Umbilical cord (tissue), 2 donors: ENCODE results near the gene TTC34. TPM values are rescaled to one million over a fixed set of nuclear protein-coding genes. Genes with fewer than 3 reads are reported as not detected.

Source experiments
- DNase-seq: peaks from one replicate; pipeline ENCODE4 v3.0.0-alpha.2; 2015; ENCODE audit warnings: low spot score
- total RNA-seq: library from RNA; depleted of rRNA; stranded (reverse); fragments of >200 nt; gene quantifications from one replicate; pipeline ENCODE4 v1.2.3, GENCODE V29; 2014; ENCODE audit warnings: low replicate concordance; ENCODE audit not compliant: insufficient read depth

Gene TTC34
- total RNA-seq, 1 donor from 2014 or later = under 0.01 TPM

- no peak for DNase-seq
Measured at GRCh38 chr1:2830761-2831425, 29.4 kb upstream of the TTC34 start.

DNA sequence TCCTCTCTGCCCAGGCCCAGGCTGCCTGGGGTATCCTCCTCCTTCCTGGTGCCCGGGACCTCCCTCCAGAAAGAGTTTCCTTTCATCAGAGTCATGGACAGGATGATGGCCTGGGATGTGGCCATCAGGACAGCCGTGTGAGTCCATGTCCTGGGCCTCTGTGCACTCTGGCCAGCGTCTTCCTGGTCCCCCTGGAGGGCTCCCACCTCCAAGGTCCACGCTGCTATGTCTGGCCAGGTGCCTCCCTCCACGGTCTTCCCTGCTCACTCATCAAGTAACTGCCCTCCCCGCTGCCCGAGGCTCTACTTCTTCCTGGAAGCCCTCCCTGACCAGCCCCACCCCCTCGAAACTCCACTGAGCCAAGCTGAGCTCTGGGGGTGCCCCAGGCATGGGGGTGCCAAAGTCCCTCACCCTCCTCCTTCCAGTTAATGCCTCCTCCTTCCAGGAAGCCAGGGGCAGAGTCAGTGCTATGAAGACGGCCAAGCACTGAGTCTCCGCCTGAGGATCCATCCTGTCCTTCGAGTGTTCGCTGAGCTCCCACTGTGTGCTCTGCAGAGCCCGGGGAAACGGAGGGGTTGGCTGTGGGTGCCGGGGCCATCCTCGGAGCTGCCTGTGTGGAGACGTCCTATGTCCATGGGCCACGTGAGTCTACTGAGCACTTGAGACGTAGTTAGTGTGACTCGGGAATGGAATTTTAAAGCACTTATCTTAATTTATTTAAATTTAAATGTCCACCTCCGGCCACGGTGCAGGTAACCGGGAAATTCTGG is 28.5 kb upstream of the TTC34 start:
- no peak for DNase-seq

- DNase-seq = no peak
Measured at GRCh38 chr1:2828586-2829250, 27.2 kb upstream of the TTC34 start.

DNA sequence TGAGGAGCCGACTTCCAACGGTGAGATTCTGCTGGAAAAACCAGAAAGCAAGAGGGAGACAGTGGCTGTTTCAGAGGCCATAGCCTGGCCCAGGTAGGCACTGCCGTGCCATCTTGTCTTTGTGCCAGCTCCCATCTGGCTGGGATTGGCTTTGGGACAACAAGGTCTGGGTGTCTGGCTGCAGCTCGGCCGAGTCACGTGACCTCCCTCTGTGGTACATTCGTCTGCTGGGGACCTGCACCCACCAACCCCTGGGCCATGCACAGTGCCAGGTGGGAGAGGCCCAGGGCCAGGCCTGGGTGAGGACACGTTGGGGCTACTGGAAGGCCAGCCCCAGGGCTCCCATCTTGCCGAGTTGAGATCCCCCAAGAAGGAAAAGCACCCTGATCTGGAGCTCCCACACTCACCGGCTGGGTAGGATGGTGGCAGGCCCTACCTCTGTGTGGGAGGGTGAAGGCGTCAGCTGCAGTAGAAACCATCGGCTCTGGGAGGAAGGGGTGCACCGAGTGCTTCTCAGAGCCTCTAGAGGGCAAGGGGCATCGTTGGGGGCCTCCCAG is 25.3 kb upstream of the TTC34 start:
- no peak for DNase-seq

DNA sequence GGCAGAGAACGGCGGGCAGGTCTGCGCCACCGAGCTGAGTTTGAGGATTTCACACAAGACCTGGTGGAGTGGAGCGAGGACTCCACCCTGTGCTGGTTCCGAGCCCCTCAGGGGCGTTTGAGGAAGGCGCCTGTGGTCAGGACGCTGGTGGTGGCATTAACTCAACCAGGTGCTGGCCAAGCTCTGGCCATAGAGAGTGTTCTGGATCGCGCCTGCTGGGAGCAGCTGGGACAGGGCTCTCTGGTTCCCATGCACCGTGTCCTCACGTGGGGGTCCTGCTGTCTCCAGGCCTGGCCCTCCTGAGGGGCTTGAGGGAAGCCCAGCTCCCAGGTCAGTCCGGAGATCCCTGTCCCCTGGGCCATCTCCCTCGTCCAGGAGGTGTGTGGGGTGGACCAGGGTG is 24.8 kb upstream of the TTC34 start:
- no peak for DNase-seq

DNA sequence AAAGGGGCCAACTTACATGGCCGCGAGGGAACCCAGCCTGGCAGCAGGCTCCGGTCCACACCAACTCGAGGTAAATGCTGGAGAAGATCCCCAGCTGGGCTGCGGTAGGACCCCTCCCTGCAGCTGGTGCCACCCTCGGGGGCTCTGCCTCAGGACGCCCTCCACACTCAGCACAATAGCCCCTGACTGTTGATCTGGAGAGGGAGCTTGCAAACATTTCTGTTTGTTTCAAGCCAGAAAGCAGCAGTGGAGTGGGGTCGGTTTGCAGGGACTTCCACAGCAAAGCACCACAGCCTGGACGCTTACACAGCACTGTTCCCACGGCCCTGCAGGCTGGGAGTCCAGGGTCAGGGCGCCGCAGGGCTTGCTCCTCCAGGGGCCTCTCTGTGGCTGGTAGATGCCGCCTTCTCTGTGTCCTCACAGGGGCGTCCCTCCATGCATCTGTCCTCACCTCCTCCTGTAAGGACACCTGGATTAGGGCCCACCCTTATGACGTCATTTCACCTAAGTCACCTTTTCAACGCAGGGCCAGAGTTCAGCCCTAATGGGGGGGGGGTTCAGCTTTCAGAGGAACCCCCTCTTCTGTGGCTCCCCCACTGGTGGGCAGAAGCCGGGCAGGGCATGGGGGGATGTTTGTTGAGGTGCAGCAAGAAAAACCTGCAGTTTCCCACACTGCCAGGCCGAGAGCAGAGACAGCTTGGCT is 24.1 kb upstream of the TTC34 start:
- no peak for DNase-seq

- DNase-seq = no peak
Measured at GRCh38 chr1:2824999-2825398, 23.5 kb upstream of the TTC34 start.

DNA sequence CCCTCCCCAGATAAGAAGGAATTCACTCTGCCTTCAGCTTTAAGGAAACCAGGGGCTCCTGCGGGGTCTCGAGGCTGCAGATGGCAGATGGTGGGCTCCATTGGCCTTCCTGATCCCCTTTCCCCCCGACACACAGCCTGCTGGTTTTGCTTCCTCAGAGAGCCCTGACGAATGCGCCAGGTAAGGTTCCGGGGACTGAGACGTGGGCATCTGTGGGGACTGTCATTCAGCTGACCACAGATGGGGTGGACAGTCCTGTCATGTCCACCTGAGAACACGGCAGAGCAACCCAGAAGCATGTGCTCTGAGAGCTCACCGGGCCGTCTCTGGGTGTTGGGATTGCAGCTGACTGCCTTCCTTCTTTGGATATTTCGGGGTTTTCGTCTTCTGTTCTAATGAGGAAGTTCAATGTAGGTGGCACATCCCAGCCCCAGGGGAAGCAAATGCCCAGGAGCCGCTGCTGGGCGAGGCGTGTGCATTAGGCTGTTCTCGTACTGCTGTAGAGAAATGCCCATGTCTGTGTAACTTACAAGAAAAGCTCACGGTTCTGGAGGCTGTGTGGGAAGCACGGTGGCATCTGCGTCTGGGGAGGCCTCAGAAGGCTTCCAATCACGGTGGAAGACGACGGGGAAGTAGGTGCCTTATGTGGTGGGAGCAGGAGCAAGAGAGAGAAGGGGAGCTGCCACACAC is 22.6 kb upstream of the TTC34 start:
- no peak for DNase-seq

- no peak for DNase-seq
Measured at GRCh38 chr1:2822621-2823145, 21.2 kb upstream of the TTC34 start.

DNA sequence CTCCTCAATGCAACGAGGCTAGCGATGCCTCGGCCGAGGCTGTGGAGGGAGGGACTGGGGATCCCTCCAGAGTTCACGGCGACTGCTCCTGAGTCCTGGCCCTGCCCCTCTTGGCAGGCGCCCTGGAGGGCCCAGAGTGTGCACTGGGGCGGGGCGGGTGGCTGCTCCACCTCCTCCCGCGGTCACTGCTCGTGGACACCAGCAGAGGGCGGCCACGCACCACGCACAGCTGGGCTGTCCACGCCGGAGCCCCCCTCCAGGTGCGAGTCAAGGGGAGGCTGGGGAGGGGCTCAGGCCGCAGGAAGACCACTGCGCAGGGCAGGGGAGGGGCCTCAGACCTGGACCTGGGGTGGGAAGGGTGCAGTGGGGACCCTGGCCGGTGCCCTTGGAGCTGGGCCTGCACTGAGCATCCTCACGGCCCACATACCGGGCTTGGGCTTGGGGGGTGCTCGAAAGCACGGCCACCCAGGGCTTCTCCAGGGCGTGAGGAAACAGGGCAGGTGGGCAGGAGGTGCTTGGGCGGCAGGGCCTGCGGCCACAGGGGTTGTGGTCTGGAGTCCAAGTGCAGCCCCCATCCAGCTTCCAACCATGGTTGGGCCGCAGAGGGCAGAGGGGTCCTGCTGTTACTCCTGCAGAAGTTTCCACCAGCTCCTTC is 20.6 kb upstream of the TTC34 start:
- DNase-seq = peak; percentile 32

GRCh38 chr1:2821373-2821955 is 20.0 kb upstream of the TTC34 start:
- DNase-seq = no peak

GRCh38 chr1:2820731-2821372 is 19.4 kb upstream of the TTC34 start:
- DNase-seq = no peak

DNA sequence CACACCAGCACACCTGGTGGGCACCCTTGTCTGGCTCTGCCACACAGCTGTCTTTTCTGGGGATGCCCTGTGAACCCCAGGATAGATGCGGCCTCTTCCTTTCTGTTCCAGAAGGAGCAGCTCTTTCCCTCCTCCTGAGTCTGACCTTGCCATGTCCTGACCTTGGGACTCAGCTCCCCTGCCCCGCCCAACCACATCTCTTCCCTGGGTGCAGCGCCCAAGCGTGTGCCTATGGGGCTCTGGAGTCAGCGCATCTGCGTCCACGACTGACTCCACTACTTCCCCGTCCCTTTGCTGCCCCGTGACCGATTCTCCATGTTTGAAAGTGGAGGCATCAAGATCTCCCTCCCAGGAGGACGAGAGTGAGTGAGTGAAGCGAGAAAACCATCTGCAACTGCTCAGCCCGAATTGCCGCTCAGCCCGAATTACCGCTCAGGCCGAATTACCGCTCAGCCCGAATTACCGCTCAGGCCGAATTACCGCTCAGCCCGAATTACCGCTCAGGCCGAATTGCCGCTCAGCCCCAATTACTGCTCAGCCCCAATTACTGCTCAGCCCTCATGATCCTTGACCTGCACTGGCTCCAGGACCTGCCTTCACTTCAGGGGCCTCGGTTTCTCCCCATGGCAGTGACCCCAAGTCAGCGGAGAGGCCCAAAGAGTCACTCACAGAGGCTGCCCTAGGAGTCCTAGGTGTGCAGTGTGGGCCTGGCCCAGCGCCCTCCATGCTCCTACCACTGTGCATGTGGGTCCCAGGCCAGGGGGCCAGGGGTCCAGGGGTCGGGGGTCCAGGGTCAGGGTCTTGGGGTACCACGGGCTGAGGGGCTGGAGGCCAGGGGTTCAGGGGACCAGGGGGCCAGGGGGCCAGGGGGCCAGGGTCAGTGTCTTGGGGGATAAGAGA is 18.6 kb upstream of the TTC34 start:
- DNase-seq = no peak

GRCh38 chr1:2819429-2819828 is 17.9 kb upstream of the TTC34 start:
- DNase-seq = no peak

DNA sequence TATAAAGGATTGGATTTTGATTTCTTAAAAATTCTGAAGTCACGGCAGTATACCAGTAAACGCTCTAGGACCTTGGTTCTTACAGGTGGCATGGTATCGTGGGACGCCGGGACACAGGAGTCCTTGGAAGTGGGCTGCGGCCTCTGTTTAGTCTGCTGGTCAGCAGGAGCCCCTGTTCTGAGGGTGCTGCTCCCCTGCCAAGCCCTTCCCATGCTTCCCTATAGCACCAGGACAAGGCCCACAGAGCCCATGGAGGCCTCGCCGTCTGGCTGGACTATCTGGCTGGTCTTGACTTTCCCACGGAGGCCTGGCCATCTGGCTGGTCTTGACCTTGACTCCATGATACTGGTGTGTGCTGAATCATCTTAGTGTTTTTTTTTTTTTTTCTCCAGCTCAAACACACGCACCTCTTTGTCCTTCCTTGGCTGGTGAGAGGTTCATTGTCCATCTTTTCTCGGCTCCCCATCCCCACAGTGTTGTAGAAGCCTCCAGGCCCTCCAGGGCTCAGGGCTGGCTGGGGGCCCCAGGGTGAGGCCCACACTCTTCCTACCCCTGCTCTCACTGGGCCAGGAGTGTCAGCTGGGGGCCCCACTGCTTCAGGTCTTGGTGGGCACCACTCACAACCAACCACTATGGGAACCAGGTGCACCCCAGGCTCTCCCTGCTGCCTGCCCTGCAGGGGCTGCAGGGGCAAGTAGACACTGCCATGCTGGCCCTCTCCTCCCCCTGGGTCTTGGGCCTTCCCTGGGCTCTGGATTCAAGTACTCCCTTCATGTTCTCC is 16.5 kb upstream of the TTC34 start:
- DNase-seq = no peak

DNA sequence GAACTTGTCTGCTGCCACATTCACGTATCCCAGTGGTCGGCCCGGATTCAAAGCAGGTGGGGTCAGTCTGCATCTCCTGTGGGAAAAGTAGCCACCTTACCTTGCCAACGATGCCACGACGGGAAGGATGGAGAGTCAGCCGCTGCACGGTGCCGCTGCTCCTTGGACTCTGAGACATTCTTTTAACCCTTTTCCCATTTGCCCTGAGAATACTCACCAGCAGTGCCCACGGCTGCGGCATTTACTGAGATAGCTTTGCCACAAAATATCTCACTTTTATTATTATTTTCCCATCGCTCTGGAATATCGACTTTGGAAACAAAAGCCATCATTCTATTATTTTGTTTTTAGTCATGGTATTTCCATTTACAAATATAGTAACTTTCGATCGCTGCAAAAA is 15.3 kb upstream of the TTC34 start:
- no peak for DNase-seq

- no peak for DNase-seq
Measured at GRCh38 chr1:2815551-2815950, 14.1 kb upstream of the TTC34 start.
